HepG2 (cell line): ENCODE measurements around the gene PRKAG1. TPM values are rescaled to one million over a fixed set of nuclear protein-coding genes. Genes with fewer than 3 reads are reported as not detected.

Source experiments
- BORCS8-MEF2B ChIP-seq: sonication (generic); formaldehyde crosslinking; IDR thresholded peaks from 2 replicates; pipeline ENCODE4 v1.8.0; 2022; ENCODE audit warnings: mild to moderate bottlenecking, missing genetic modification reagents
- CENPT ChIP-seq: sonication (generic); formaldehyde crosslinking; IDR thresholded peaks from 2 replicates; pipeline ENCODE4 v1.8.0; 2022; ENCODE audit warnings: low read depth, mild to moderate bottlenecking, moderate library complexity, missing genetic modification reagents
- EHMT2 ChIP-seq: fragments of 200-600 bp; sonication (generic); IDR thresholded peaks from 2 replicates; pipeline ENCODE4 v1.7.0; 2017; ENCODE audit warnings: antibody characterized with exemption, low read depth, low read length, borderline replicate concordance
- EZH2 ChIP-seq: conservative IDR thresholded peaks from 2 replicates; pipeline ENCODE4 v1.6.1; 2012; ENCODE audit warnings: mild to moderate bottlenecking, low read depth, low read length, moderate library complexity
- HBP1 ChIP-seq: IDR thresholded peaks from 2 replicates; pipeline ENCODE4 v1.6.1; 2016; ENCODE audit warnings: low read depth, control low read depth
- HDAC2 ChIP-seq: sonication (generic); formaldehyde crosslinking; IDR thresholded peaks from 2 replicates; pipeline ENCODE4 v1.4.0; 2020; ENCODE audit warnings: missing genetic modification reagents
- HMGXB4 ChIP-seq, 2 experiments: sonication (generic) in 1 of 2; formaldehyde crosslinking in 1 of 2; IDR thresholded peaks; 2 replicates each; pipeline versions ENCODE4 v1.4.0 to v1.6.1; 2018 to 2020; ENCODE audit warnings: missing genetic modification reagents in 2 of 2, borderline replicate concordance in 1 of 2, low read depth in 1 of 2, mild to moderate bottlenecking in 1 of 2, missing biosample characterization in 1 of 2
- HOXA3 ChIP-seq: sonication (generic); formaldehyde crosslinking; IDR thresholded peaks from 2 replicates; pipeline ENCODE4 v1.5.0; 2020; ENCODE audit warnings: missing genetic modification reagents
- MBNL3 ChIP-seq: fragments of 250-450 bp; sonication (Bioruptor Pico); conservative IDR thresholded peaks from 2 replicates; pipeline ENCODE4 v1.8.0; 2022; ENCODE audit warnings: mild to moderate bottlenecking, inconsistent platforms
- MXD4 ChIP-seq: IDR thresholded peaks from 2 replicates; pipeline ENCODE4 v1.6.1; 2016; ENCODE audit warnings: mild to moderate bottlenecking, missing biosample characterization, missing genetic modification reagents
- SAP130 ChIP-seq: IDR thresholded peaks from 2 replicates; pipeline ENCODE4 v1.6.1; 2016; ENCODE audit warnings: low read depth
- SMYD3 ChIP-seq: sonication (generic); formaldehyde crosslinking; IDR thresholded peaks from 2 replicates; pipeline ENCODE4 v1.8.1; 2023; ENCODE audit warnings: mild to moderate bottlenecking, missing genetic modification reagents
- TERF1 ChIP-seq: sonication (generic); formaldehyde crosslinking; IDR thresholded peaks from 2 replicates; pipeline ENCODE4 v1.8.0; 2022; ENCODE audit warnings: mild to moderate bottlenecking, missing genetic modification reagents, moderate library complexity
- ZBTB7A ChIP-seq: sonication (generic); formaldehyde crosslinking; IDR thresholded peaks from 2 replicates; pipeline ENCODE4 v1.8.0; 2022; ENCODE audit warnings: mild to moderate bottlenecking, missing genetic modification reagents
- ZBTB8A ChIP-seq: sonication (generic); formaldehyde crosslinking; IDR thresholded peaks from 2 replicates; pipeline ENCODE4 v1.4.0; 2020; ENCODE audit warnings: mild to moderate bottlenecking, low read depth, missing genetic modification reagents, borderline replicate concordance
- ZEB1 ChIP-seq: IDR thresholded peaks from 2 replicates; pipeline ENCODE4 v1.6.1; 2012; ENCODE audit warnings: mild to moderate bottlenecking, low read depth, inconsistent platforms; ENCODE audit not compliant: insufficient replicate concordance
- ZMAT3 ChIP-seq: sonication (generic); formaldehyde crosslinking; conservative IDR thresholded peaks from 2 replicates; pipeline ENCODE4 v1.7.0; 2021; ENCODE audit warnings: missing genetic modification reagents
- ZMYM4 ChIP-seq: sonication (generic); formaldehyde crosslinking; IDR thresholded peaks from 2 replicates; pipeline ENCODE4 v1.8.1; 2023; ENCODE audit warnings: mild to moderate bottlenecking, missing genetic modification reagents
- ZNF251 ChIP-seq: sonication (generic); formaldehyde crosslinking; IDR thresholded peaks from 2 replicates; pipeline ENCODE4 v1.9.0; 2021; ENCODE audit warnings: mild to moderate bottlenecking, missing genetic modification reagents
- ZNF337 ChIP-seq: sonication (generic); formaldehyde crosslinking; IDR thresholded peaks from 2 replicates; pipeline ENCODE4 v1.5.1; 2020; ENCODE audit warnings: missing genetic modification reagents, low read depth, mild to moderate bottlenecking, borderline replicate concordance
- ZNF441 ChIP-seq: sonication (generic); formaldehyde crosslinking; IDR thresholded peaks from 2 replicates; pipeline ENCODE4 v1.7.0; 2021; ENCODE audit warnings: missing genetic modification reagents, borderline replicate concordance
- ZNF564 ChIP-seq: sonication (generic); formaldehyde crosslinking; IDR thresholded peaks from 2 replicates; pipeline ENCODE4 v1.8.1; 2023; ENCODE audit warnings: mild to moderate bottlenecking, missing genetic modification reagents
- ZNF577 ChIP-seq: sonication (generic); formaldehyde crosslinking; IDR thresholded peaks from 2 replicates; pipeline ENCODE4 v1.4.0; 2020; ENCODE audit warnings: mild to moderate bottlenecking, low read depth, missing genetic modification reagents, borderline replicate concordance
- ZNF678 ChIP-seq: sonication (generic); formaldehyde crosslinking; IDR thresholded peaks from 2 replicates; pipeline ENCODE4 v1.4.0; 2020; ENCODE audit warnings: mild to moderate bottlenecking, missing genetic modification reagents
- ZNF747 ChIP-seq: sonication (generic); formaldehyde crosslinking; IDR thresholded peaks from 2 replicates; pipeline ENCODE4 v1.8.1; 2023; ENCODE audit warnings: missing genetic modification reagents, mild to moderate bottlenecking, borderline replicate concordance
- ZNF782 ChIP-seq: sonication (generic); formaldehyde crosslinking; IDR thresholded peaks from 2 replicates; pipeline ENCODE4 v1.4.0; 2020; ENCODE audit warnings: missing genetic modification reagents, mild to moderate bottlenecking, borderline replicate concordance
- polyA plus RNA-seq, 8 experiments: library from polyadenylated mRNA; depleted of rRNA in 3 of 8; stranded (reverse) in 7 of 8; unstranded in 1 of 8; fragments of >200 nt; fragmentation: Illumina TruSeq in 4 of 8; extraction: Trizol in 4 of 8; gene quantifications; 2 replicates each; pipeline versions ENCODE4 v1.2.1 to v1.2.3, GENCODE V29; 2011 to 2016; ENCODE audit warnings: low read depth in 4 of 8, missing spikeins in 1 of 8, mixed read lengths in 1 of 8; ENCODE audit not compliant: insufficient read depth in 1 of 8
- total RNA-seq, 5 experiments: library from RNA; depleted of rRNA; stranded (reverse); fragments of >200 nt; fragmentation: Illumina TruSeq; extraction: Trizol; gene quantifications; 2 replicates each; pipeline ENCODE4 v1.2.3, GENCODE V29; 2016; ENCODE audit warnings: low read depth in 1 of 5

Gene PRKAG1
- total and polyA plus RNA-seq, 2 of the 13 experiments (the other 11 are each of a cell fraction or from before 2014, with no cell fraction given), result 26.1 to 32.8 TPM

GRCh38 chr12:48977290-48978281 lies 41.0 kb downstream of the PRKAG1 start (continued):
- TF ChIP-seq MBNL3 (CRISPR knock-in tag) (no peak), ZNF747 (CRISPR knock-in tag) (no peak), SAP130 (peak; percentile 32; the same call in 1 of the 2 replicates), ZNF782 (CRISPR knock-in tag) (no peak), TERF1 (CRISPR knock-in tag) (no peak), ZBTB8A (CRISPR knock-in tag) (no peak), ZNF564 (no peak), HOXA3 (CRISPR knock-in tag) (no peak), MXD4 (CRISPR knock-in tag) (no peak), SMYD3 (CRISPR knock-in tag) (no peak), ZNF678 (no peak), ZNF577 (CRISPR knock-in tag) (no peak), ZNF441 (CRISPR knock-in tag) (no peak), ZMYM4 (no peak), HMGXB4 (CRISPR knock-in tag; IDR thresholded peaks at IDR 0.05; ENCODE audit: borderline replicate concordance in 1 of 2, low read depth in 1 of 2) (peak; percentile 20 to 21; a peak in 1 of 4 replicates), ZNF337 (no peak), HDAC2 (CRISPR knock-in tag) (no peak), HBP1 (CRISPR knock-in tag) (no peak), ZEB1 (no peak), ZNF251 (CRISPR knock-in tag) (no peak), EHMT2 (no peak), CENPT (CRISPR knock-in tag) (no peak), BORCS8-MEF2B (CRISPR knock-in tag) (no peak), ZMAT3 (no peak), EZH2 (no peak), ZBTB7A (CRISPR knock-in tag) (no peak)
